Measurements from ENCODE around the gene ZNF595. TPM values are rescaled to one million over a fixed set of nuclear protein-coding genes. Genes with fewer than 3 reads are reported as not detected.
A peak's percentile ranks its signal among the peaks of the same experiment; 100 is the strongest.
"Not testable (repeated sequence)": the region's sequence is repeated elsewhere in the genome, so short reads cannot be mapped to it uniquely, and the experiment has no call there.

The ZNF595 gene
- total and polyA plus RNA-seq, 2 donors (not counting 1 experiment from before 2014, with no cell fraction given) = 16.8 to 18.9 TPM

DNA sequence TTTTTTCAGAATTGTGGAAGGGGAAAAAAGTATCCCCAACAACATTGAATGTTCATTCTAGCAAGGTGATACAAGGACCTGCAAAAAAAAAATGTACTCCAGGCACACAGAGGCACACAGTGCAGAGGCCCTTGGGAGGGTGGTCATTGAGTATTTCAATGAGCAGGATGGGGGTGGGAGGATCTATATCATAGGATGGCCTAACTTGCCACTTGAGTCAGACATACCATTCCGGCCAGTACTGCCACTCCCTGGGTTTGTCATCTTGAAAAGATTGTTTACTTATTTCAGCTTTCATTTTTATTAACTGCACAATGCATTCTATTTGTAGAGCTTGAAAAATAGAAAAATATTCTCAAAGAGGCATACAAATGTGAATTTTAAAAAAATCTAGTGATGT is 18.7 kb downstream of the ZNF595 start:
- Histone ChIP-seq H2AFZ (ENCODE audit: insufficient read depth, low read depth, low read length, poor library complexity, severe bottlenecking) (no peak overlapping the region), H3K27ac (ENCODE audit: low read length in 2 of 2) (no peak overlapping the region), H3K4me3 (ENCODE audit: control extremely low read depth in 1 of 5, extremely low read depth in 1 of 5, insufficient read depth in 1 of 5, low read depth in 2 of 5, low read length in 4 of 5) (no peak overlapping the region), H4K20me1 (ENCODE audit: control insufficient read depth, insufficient read depth, low read length, poor library complexity, severe bottlenecking) (no peaks in the 10 kb centered on the region), H3K27me3 (replicated peaks in 1 of 4; ENCODE audit: control extremely low read depth in 1 of 4, control insufficient read depth in 3 of 4, insufficient read depth in 4 of 4, low read length in 3 of 4) (no peaks in the 10 kb centered on the region), H3K9ac (ENCODE audit: low read length) (no peak overlapping the region), H3K9me3 (ENCODE audit: control extremely low read depth in 1 of 3, control insufficient read depth in 2 of 3, insufficient read depth in 1 of 3, low read length in 2 of 3) (peaks cover 32 to 62% (median 58%) of the 10 kb centered on the region in 3 donors), H3K4me2 (replicated peaks; ENCODE audit: low read depth, low read length, poor library complexity, severe bottlenecking) (no peak overlapping the region), H3K79me2 (ENCODE audit: control insufficient read depth, insufficient read depth, low read length) (peaks cover 12% of the 10 kb centered on the region), H3K36me3 (replicated peaks in 1 of 2; ENCODE audit: control extremely low read depth in 1 of 2, control insufficient read depth in 1 of 2, extremely low read depth in 1 of 2, insufficient read depth in 2 of 2, low read length in 1 of 2) (peaks cover 10 to 47% of the 10 kb centered on the region in 2 experiments), H3K4me1 (ENCODE audit: control insufficient read depth in 2 of 2, insufficient read depth in 2 of 2, low read length in 2 of 2) (no peaks in the 10 kb centered on the region)
- Mint-ChIP-seq H3K4me1 (no peaks in the 10 kb centered on the region), H3K9me3 (ENCODE audit: insufficient read depth) (peaks cover 27% of the 10 kb centered on the region), H3K4me3 (no peak overlapping the region), H3K27me3 (no peaks in the 10 kb centered on the region), H3K27ac (no peak overlapping the region)
- TF ChIP-seq CTCF (IDR thresholded peaks at IDR 0.05) (no peak), EZH2 (IDR thresholded peaks at IDR 0.05; ENCODE audit: borderline replicate concordance, insufficient read depth, low read depth, low read length, poor library complexity, severe bottlenecking) (no peak)
- no CpG with 5 or more reads among the region's 1 CpG for WGBS (ENCODE audit: insufficient coverage)
- ATAC-seq (ENCODE audit: low read depth) = no peak
- ChIA-PET CTCF (no interaction called here), POLR2A (no interaction called here)
- intact Hi-C loops (cut with micrococcal nuclease) = no loop called here
- DNase-seq = no peak

GRCh38 chr4:85951-86350 is 32.8 kb downstream of the ZNF595 start:
- no peak overlapping the region for H3K9ac ChIP-seq (ENCODE audit: low read length)
- H3K4me3 ChIP-seq (ENCODE audit: control extremely low read depth in 1 of 5, extremely low read depth in 1 of 5, insufficient read depth in 1 of 5, low read depth in 2 of 5, low read length in 4 of 5) = no peak overlapping the region
- ATAC-seq (ENCODE audit: low read depth) (no peak), DNase-seq (no peak)
- no peaks in the 10 kb centered on the region for H3K27me3 ChIP-seq (replicated peaks in 1 of 4; ENCODE audit: control extremely low read depth in 1 of 4, control insufficient read depth in 3 of 4, insufficient read depth in 4 of 4, low read length in 3 of 4)
- H4K20me1 ChIP-seq (ENCODE audit: control insufficient read depth, insufficient read depth, low read length, poor library complexity, severe bottlenecking) = no peaks in the 10 kb centered on the region
- H3K36me3 ChIP-seq (replicated peaks in 1 of 2; ENCODE audit: control extremely low read depth in 1 of 2, control insufficient read depth in 1 of 2, extremely low read depth in 1 of 2, insufficient read depth in 2 of 2, low read length in 1 of 2) = peaks cover 0 to 27% of the 10 kb centered on the region in 2 experiments
- H3K9me3 Mint-ChIP-seq (ENCODE audit: insufficient read depth) = peaks cover 38% of the 10 kb centered on the region
- H3K27me3 Mint-ChIP-seq = no peaks in the 10 kb centered on the region
- H3K27ac ChIP-seq (ENCODE audit: low read length in 2 of 2) = no peak overlapping the region
- TF ChIP-seq EZH2 (IDR thresholded peaks at IDR 0.05; ENCODE audit: borderline replicate concordance, insufficient read depth, low read depth, low read length, poor library complexity, severe bottlenecking) (no peak), CTCF (IDR thresholded peaks at IDR 0.05) (no peak)
- H3K79me2 ChIP-seq (ENCODE audit: control insufficient read depth, insufficient read depth, low read length) = no peaks in the 10 kb centered on the region
- WGBS (ENCODE audit: insufficient coverage) = 100% methylated on average over 2 of the region's 3 CpGs
- intact Hi-C loops (cut with micrococcal nuclease) = no loop called here
- ChIA-PET POLR2A (no interaction called here), CTCF (no interaction called here)
- no peak overlapping the region for H3K4me3 Mint-ChIP-seq
- no peak overlapping the region for H3K4me2 ChIP-seq (replicated peaks; ENCODE audit: low read depth, low read length, poor library complexity, severe bottlenecking)
- no peak overlapping the region for H2AFZ ChIP-seq (ENCODE audit: insufficient read depth, low read depth, low read length, poor library complexity, severe bottlenecking)
- peaks cover 30 to 69% (median 64%) of the 10 kb centered on the region in 3 donors for H3K9me3 ChIP-seq (ENCODE audit: control extremely low read depth in 1 of 3, control insufficient read depth in 2 of 3, insufficient read depth in 1 of 3, low read length in 2 of 3)
- H3K27ac Mint-ChIP-seq = no peak overlapping the region
- H3K4me1 Mint-ChIP-seq = no peaks in the 10 kb centered on the region
- H3K4me1 ChIP-seq (ENCODE audit: control insufficient read depth in 2 of 2, insufficient read depth in 2 of 2, low read length in 2 of 2) = no peaks in the 10 kb centered on the region

- ATAC-seq (ENCODE audit: low read depth); H3K27me3 ChIP-seq (replicated peaks in 1 of 4; ENCODE audit: control extremely low read depth in 1 of 4, control insufficient read depth in 3 of 4, insufficient read depth in 4 of 4, low read length in 3 of 4); H3K27ac Mint-ChIP-seq; H4K20me1 ChIP-seq (ENCODE audit: control insufficient read depth, insufficient read depth, low read length, poor library complexity, severe bottlenecking); H3K4me1 Mint-ChIP-seq; H3K4me2 ChIP-seq (replicated peaks; ENCODE audit: low read depth, low read length, poor library complexity, severe bottlenecking); H3K9ac ChIP-seq (ENCODE audit: low read length); CTCF ChIA-PET; DNase-seq; H3K4me1 ChIP-seq (ENCODE audit: control insufficient read depth in 2 of 2, insufficient read depth in 2 of 2, low read length in 2 of 2); H2AFZ ChIP-seq (ENCODE audit: insufficient read depth, low read depth, low read length, poor library complexity, severe bottlenecking); H3K27ac ChIP-seq (ENCODE audit: low read length in 2 of 2); H3K27me3 Mint-ChIP-seq; POLR2A ChIA-PET; H3K79me2 ChIP-seq (ENCODE audit: control insufficient read depth, insufficient read depth, low read length); H3K4me3 Mint-ChIP-seq; intact Hi-C loops (cut with micrococcal nuclease): not testable (repeated sequence)
- 100% methylated on average over 3 of the region's 7 CpGs for WGBS (ENCODE audit: insufficient coverage)
- Histone ChIP-seq H3K4me3 (ENCODE audit: control extremely low read depth in 1 of 5, extremely low read depth in 1 of 5, insufficient read depth in 1 of 5, low read depth in 2 of 5, low read length in 4 of 5) (peak overlapping the region in 1 of 5 experiments; percentile 21), H3K9me3 (ENCODE audit: control extremely low read depth in 1 of 3, control insufficient read depth in 2 of 3, insufficient read depth in 1 of 3, low read length in 2 of 3) (peaks cover 30 to 76% (median 65%) of the 10 kb centered on the region in 3 donors), H3K36me3 (replicated peaks in 1 of 2; ENCODE audit: control extremely low read depth in 1 of 2, control insufficient read depth in 1 of 2, extremely low read depth in 1 of 2, insufficient read depth in 2 of 2, low read length in 1 of 2) (peaks cover 0 to 24% of the 10 kb centered on the region in 2 experiments)
- H3K9me3 Mint-ChIP-seq (ENCODE audit: insufficient read depth) = peaks cover 37% of the 10 kb centered on the region
Measured at GRCh38 chr4:86559-87324, 33.6 kb downstream of the ZNF595 start.
